DMS53 treated with DMSO at 0.1 percent for 48 hours (cell line): ENCODE data around the gene SRPK3.
"Not testable (repeated sequence)": the region's sequence is repeated elsewhere in the genome, so short reads cannot be mapped to it uniquely, and the experiment has no call there.

ENCODE experiments used
- DNase-seq: peaks from one replicate; lab custom pipeline; 2025; ENCODE audit not compliant: unreplicated experiment; lab: John Stamatoyannopoulos, UW

Gene SRPK3, protein sequence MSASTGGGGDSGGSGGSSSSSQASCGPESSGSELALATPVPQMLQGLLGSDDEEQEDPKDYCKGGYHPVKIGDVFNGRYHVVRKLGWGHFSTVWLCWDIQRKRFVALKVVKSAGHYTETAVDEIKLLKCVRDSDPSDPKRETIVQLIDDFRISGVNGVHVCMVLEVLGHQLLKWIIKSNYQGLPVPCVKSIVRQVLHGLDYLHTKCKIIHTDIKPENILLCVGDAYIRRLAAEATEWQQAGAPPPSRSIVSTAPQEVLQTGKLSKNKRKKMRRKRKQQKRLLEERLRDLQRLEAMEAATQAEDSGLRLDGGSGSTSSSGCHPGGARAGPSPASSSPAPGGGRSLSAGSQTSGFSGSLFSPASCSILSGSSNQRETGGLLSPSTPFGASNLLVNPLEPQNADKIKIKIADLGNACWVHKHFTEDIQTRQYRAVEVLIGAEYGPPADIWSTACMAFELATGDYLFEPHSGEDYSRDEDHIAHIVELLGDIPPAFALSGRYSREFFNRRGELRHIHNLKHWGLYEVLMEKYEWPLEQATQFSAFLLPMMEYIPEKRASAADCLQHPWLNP

DNA sequence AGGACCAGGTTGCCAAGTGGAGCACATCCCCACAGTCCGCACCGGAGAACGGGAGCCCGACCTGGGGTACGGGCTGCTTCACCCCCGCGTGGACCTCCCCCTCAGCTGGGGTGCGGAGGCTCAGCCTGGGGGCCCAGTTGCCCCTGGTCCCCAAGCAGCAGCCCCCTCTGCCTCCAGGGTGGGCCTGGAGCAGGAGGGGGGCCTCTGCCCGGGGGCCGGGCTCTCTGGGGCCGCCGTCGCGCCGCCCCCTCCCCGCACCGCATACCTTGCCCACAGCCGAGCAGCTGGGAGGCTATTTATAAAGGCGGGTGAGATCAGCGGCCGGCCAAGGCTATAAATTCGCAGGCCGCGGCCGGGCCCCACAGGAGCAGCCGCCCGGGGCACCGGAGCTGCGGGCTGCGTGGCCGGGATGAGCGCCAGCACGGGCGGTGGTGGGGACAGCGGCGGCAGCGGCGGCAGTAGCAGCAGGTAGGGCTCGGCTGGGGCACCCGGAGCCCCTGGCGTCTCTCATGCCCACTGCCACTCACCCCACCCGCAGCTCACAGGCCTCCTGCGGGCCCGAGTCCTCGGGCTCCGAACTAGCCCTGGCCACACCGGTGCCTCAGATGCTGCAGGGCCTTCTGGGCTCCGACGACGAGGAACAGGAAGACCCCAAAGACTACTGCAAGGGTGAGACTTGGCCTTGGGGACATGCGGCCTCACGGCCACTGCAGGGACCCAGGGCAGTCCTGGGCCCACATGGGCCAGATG is at the start of gene SRPK3:
Gene SRPK3, plus strand, starts transcription at position 364 of the 750 bp plus-strand sequence. Its CDS starts 46 bp downstream, at position 410.
- no peak for DNase-seq

DNA sequence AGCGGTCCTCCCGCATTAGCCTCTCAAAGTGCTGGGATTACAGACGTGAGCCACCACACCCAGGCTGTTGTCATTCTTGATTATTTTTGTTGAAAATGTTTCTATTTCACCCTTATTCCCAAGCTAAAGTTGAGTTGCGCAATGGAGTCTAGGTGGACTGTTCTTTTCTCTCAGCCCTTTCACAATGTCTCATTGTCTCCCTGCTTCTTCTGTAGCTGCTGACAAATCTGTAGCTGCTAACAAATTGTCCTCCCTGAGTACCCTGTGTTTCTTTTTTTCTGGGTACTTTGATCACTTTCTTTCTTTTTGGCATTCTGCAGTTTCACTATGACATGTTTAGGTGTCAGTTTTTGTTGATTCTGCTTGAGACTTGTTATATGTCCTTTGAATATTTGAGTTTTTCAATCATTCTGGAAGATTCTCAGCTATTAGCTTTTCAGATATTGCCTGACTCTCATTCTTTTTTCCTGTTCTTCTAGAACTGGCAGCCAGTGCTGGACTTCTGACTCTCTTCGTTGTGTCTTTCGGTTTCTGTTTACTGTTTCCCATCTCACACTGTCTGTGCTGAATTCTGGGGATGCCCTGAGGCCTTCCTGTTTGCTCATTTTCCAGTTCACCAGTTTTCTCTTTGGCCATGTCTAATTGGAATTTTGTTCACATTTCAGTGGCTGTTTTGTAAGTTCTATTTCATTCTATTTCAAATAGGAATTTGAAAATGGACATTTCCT is 49.6 kb upstream of the SRPK3 start:
- no peak for DNase-seq

DNA sequence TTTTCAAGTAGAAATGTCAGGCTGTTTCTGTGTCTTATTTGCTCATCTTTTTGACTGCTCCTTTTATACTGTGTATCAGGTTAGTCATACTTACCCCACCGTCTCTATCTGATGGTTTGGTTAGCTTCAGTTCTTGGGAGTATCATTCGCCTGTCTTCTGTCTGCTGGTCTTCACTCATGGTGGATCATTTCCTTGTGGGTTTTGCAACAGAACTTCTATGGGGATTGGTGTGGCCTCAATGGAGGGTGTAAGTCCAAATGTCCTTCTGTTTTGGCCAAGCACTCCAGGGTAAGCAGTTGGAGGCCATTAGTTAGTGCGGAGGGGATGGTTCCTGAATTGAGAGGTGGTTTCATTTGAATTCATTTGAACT is 49.0 kb upstream of the SRPK3 start:
- DNase-seq: no peak

DNA sequence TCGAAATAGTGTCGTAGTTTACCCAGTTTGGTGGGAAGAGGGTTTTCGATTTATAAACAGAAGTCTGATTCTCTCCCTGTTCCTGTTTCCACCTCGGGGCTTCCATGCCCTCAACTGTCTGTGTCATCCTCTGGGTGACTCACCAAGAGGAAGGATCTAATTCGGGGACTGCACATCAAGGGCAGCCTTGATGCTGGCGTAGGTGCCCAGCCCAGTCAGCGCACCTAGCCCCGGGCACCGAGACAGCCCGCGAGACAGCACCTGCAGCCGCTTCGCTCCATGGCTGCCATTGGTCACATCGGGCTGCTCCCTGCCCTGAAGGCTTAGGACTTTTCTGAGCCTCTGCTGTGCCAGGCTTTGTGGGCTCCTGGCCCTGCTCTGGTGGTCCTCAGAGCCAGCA is 48.4 kb upstream of the SRPK3 start:
- DNase-seq: no peak

DNA sequence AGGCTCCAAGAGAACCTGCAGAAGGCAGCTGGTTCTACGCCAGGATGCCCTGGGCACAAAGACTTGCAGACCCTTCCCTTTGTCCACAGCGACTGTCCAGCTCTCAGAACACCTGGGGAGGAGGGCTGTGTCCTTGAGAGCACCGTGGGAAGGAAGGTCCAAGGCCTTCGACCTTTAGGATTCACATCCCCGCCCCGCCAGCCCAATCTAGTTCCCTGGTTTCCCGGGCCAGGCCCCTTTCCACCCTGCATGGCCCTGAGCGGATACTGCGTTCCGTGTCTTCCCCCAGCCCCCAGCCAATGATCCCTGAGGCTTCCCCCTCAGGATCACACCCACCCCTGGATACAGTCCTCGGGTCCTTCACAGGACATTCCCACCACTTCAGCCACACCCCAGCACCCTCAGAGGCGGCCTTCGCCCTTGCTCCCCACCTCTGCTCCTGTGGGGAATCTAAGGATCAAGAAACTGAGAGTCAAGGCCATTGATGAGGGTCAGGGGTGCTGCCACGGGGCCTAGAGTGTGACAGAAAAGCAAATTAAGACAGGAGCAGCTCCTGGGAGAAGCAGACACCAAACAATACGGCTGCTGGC is 47.1 kb upstream of the SRPK3 start:
- no peak for DNase-seq

DNA sequence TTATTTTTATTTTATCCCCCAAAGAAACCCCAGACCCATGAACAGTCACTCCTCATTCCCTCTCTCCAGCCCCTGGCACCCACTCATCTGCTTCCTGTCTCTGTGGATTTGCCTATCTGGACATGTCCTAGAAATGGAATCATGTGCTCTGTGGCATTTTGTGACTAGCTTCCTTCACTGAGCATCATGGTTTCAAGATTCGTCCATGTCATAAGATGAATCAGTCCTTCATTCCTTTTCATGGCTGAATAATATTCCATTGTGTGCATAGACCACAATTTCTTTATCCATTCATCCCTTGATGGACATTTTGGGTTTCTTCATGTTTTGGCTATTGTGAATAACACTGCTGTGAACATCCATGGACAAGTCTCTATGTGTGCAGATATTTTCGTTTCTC is 46.0 kb upstream of the SRPK3 start:
- no peak for DNase-seq

DNA sequence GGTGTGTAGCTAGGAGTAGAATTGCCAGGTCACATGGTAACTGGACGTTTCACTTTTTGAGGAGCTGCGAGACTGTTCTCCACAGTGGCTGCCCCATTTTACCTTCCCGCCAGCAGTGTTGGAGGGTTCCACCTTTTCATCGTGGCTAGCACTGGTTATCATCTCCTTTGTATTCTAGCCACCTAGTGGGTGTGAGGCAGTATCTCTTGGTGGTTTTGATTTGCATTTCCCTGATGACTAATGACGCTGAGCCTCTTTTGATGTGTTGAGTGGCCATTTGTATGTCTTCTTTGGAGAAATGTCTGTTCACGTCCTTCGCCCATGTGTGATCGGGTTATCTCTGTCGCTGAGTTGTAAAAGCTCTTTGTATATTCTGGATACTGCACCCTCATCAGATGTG is 45.6 kb upstream of the SRPK3 start:
- no peak for DNase-seq

DNA sequence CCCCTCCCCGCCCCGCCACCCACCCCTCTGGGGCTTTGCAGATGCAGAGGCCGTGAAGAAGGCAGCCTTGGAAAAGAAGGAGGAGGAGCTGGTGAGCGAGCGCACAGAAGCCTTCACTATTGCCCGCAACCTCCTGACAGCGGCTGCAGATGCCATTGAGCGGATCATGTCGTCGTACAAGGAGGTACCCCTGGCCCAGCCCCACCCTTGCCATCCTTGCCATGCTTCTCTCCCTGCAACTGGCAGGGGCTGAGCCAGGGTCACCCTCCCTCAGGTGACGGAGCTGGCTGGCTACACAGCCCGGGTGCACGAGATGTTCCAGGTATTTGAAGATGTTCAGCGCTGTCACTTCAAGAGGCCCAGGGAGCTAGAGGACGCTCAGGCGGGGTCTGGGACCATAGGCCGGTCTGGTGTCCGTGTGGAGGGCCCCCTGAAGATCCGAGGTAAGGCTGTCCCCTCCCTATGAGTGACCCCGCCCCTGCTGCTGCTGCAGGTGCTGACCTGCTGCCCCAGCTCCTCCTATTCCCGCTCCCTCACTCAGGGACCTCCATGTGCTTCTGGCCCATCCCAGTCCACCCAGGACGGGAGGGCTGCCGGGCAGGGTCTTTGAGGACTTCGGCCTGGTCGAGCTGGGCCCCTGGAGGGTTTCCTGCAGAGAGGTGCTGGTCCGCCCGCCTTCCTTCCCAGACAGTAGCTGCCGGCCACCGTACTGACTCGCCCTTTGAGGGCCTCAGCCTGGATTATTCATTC is 44.6 kb upstream of the SRPK3 start:
- DNase-seq: no peak

DNA sequence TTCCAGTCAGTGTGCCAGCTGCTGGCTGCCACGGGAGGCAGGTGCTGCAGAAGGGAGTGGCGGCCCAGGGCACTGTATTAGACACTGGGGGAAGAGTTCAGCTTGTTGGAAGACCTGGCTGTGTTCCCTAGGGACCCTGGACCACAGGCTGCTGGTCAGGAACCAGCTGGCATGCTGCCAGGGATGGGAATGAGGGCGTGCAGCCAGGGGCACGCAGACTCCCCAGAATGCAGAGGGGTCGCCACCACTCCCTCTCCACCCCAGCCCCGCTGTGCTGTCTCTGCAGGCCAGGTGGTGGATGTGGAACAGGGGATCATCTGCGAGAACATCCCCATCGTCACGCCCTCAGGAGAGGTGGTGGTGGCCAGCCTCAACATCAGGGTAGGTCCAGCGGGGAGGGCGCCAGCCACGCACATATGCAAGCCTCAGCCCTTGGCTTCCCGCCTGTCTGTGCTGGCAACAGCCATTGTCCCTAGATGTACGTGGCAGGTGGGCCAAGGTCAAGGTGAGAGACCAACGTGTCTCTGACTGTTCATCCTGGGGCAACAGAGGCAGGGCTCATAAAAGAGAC is 43.9 kb upstream of the SRPK3 start:
- DNase-seq: no peak

DNA sequence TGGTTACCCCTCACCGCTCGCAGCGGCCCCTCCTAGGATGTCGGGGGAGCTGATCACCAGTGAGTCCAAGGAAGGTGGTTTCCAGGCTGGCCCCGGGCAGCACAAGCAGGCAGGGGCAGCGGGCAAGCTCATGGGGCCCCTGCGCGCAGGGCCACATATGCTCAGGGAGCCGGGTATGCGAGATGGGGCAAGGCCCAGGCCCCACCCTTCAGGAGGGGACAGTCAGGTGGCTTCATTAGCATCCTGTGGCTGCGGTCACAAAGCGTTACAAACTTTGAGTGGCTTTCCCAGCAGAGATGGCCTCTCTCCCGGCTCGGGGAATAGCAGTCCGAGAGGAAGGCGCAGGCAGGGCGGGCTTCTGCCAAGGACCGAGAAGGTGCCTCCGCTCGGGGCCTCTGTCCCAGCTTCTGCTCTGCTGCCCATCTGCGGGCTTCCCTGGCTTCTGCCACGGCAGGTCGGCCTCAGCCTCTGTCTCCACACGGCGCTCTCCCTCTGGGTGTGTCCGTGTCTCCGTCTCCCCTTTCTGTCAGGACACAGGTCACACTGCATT is 42.7 kb upstream of the SRPK3 start:
- DNase-seq: no peak

DNA sequence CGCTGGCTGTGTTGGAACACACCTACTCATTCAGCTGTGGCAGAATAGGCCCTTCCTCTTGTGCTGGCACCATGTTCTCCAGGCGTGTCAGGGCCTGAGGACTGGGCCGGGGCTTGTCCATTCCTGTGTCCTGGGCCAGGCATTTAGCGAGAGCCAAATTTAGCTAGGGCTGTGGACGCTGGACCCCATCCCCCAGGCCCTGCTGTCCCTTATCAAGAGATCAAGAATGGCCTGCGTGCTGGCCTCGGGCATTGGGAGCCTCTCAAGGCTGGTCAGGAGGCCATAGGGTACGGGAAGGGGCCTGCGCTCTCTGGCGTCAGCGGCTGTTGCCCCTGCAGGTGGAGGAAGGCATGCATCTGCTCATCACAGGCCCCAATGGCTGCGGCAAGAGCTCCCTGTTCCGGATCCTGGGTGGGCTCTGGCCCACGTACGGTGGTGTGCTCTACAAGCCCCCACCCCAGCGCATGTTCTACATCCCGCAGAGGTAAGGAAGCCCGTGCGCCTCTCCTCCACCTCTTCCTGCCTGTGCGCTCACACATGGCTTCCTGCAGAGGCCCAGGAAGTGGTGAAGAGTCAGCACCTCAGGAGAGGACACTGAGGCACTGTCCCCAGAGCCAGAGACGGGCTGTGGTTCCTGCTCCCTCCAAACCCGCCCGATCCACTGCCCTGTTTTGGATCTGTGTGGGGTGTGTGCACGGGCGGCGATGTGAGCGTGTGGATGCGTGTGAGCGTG is 40.9 kb upstream of the SRPK3 start:
- DNase-seq: no peak

DNA sequence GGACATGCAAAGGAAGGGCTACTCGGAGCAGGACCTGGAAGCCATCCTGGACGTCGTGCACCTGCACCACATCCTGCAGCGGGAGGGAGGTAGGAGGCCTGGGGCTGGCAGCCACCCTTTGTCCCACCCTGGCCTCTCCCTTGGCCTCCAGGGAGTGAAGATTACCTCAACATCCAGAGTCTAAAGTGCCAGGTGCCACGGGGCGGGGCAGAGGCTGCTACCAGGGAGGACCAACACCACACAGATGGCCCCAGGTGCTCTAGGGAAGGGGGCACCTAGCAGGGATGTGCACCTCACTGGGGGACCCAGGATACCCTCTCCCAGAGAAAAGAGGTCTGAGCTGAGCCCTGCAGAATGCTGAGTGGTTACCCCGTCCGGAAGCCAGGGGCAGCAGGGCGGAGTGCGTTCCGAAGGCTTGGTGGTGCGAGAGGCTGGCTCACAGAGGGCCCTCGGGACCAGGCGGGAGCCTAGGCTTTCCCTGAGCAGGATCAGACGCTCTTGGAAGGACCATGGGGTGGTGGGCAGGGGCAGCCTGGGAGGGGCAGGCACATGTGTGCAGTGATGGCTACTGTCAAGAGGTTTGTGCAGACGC is 40.1 kb upstream of the SRPK3 start:
- no peak for DNase-seq

DNA sequence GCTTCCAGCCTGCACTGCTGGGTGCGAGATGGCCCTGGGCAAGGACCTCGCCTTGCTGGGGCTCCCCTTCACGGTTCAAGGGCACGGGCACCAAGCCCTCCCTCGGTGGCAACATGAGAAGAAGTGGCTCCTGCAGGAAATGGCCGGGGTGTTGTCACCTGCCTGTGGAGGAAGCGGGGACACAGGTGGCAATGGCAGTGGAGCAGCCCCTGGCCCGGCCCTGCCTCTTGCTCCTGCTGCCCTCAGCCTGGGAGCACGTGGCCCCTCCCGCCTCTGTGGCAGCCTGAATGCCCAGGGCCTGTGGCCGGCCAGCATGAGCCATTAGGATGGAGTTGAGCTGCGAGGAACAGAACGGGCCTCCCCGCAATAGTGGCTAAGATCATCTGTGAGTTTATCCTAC is 39.4 kb upstream of the SRPK3 start:
- DNase-seq: no peak

DNA sequence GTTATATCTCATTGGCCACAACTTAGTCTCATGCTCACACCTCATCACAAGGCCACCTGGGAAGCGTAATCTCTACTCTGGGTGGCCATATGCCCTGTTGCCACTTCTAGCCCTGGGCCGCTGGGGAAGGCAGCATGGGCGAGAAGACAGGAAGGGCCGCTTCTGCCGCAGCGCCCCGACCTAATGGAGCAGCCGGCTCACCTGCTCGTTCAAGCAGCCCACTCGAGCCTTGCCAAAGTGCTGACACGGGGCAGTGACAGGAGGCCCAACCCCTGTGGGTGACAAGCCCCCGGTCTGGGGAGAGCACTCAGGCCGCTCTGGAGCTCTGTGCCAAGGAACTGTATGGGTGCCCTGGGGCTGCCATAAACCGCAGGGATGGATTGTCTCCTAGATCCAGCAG is 38.7 kb upstream of the SRPK3 start:
- not testable (repeated sequence) for DNase-seq

DNA sequence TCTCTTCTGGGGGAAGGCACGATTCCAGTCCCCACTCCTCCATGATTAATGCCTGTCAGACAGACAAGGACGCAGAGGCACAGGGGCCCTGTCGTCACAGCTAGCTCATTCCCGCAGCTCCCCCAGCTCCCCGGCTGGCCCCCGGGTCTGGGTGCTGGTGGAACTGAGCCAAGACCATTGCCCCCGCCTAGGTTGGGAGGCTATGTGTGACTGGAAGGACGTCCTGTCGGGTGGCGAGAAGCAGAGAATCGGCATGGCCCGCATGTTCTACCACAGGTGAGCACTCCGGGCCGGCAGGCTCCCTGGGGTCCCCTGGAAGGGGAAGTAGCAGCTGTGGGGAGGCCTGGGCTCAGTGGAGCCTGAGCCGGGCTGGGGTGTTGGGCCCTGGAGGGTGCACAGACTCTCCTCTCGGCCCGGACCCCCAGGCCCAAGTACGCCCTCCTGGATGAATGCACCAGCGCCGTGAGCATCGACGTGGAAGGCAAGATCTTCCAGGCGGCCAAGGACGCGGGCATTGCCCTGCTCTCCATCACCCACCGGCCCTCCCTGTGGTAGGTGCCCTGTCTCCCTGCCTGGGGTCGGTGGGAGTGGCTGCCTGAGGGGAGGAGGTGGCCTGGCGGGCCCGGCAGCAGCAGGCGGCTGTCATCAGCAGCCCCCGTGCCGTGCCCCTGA is 37.9 kb upstream of the SRPK3 start:
- DNase-seq: not testable (repeated sequence)

DNA sequence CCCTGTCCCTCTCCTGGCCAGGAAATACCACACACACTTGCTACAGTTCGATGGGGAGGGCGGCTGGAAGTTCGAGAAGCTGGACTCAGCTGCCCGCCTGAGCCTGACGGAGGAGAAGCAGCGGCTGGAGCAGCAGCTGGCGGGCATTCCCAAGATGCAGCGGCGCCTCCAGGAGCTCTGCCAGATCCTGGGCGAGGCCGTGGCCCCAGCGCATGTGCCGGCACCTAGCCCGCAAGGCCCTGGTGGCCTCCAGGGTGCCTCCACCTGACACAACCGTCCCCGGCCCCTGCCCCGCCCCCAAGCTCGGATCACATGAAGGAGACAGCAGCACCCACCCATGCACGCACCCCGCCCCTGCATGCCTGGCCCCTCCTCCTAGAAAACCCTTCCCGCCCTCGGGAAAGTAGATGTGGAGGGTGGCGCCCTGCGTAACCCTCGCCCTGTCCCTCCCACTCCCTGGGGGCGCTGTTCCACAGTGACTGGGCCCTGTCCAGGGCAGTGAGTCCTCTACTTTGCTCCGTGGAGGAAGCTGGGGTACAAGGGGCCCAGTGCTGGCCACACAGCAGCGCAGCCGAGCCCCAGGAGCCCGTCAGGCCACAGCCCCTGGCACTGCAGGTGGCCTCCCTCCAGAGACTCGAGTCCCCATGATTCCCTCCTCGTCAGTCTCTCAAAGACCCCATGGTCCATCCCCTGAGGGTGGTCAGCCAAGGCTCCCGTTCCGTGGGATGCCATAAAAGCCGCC is 37.2 kb upstream of the SRPK3 start:
- DNase-seq: peak; percentile 57
